ENCODE measurements around the gene GDF2.

- TF ChIP-seq POLR2A (IDR thresholded peaks at IDR 0.05; ENCODE audit: low read length) (no peak), GATA1 (IDR thresholded peaks at IDR 0.05; ENCODE audit: low read depth, low read length) (no peak)
Measured at GRCh38 chr10:47295411-47295810, 26.8 kb upstream of the GDF2 start.
